ENCODE results near the gene WDR3. TPM values are rescaled to one million over a fixed set of nuclear protein-coding genes. Genes with fewer than 3 reads are reported as not detected.

The WDR3 gene
- total and polyA plus RNA-seq, 2 donors from 2014 or later, result 3.6 to 20.9 TPM

DNA sequence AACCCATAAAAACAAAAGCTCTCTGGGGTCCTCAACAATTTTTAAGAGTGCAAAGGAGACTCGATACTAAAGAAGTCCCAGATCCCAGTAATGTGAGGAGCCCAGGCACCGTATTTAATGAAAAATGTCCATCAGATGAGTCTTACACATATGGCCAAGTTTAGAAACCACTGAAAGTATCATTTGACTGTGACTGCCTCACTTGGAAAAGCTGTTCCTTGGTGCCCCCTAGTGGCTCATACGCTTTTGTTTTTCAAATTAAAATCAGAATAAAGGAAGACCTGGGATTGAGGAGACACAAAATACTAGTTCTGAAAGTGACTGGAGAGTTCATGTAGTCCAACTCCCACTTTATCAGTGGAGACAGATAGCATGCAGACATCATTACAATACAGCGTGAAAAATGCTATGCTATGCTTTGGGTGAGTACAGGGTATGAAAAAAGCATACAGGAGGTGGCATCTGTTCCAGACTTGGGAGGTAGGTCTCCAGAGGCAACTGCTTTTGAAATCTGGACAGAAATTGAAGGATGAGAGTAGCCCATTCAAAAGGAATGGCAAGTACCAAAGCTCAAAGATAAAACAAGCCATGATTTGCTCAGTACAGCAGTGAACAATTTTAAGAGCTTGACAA is 33.9 kb upstream of the WDR3 start:
- Histone ChIP-seq H3K4me3 (ENCODE audit: low read length in 3 of 3) (no peak overlapping the region), H3K27me3 (ENCODE audit: control insufficient read depth, insufficient read depth, low read length) (no peaks in the 10 kb centered on the region), H3K4me1 (ENCODE audit: control insufficient read depth in 2 of 3, insufficient read depth in 2 of 3, low read depth in 1 of 3, low read length in 3 of 3) (peaks cover 0 to 9% (median 0%) of the 10 kb centered on the region in 3 donors), H3K27ac (ENCODE audit: low read depth in 2 of 2, low read length in 2 of 2) (no peak overlapping the region), H3K9me3 (ENCODE audit: control insufficient read depth in 2 of 3, insufficient read depth in 1 of 3, low read length in 3 of 3) (no peaks in the 10 kb centered on the region), H3K36me3 (ENCODE audit: control insufficient read depth in 2 of 3, insufficient read depth in 3 of 3, low read length in 3 of 3) (peaks cover 8 to 32% (median 26%) of the 10 kb centered on the region in 3 donors), H3K9ac (ENCODE audit: low read length in 3 of 3) (no peak overlapping the region)
- DNase-seq (peak in 4 of 5 donors; percentile 48 to 90 (median 71)), FAIRE-seq (peak; percentile 91)
- intact Hi-C loops (cut with DNase I), result no loop called here
- TF ChIP-seq, protein P1, sequence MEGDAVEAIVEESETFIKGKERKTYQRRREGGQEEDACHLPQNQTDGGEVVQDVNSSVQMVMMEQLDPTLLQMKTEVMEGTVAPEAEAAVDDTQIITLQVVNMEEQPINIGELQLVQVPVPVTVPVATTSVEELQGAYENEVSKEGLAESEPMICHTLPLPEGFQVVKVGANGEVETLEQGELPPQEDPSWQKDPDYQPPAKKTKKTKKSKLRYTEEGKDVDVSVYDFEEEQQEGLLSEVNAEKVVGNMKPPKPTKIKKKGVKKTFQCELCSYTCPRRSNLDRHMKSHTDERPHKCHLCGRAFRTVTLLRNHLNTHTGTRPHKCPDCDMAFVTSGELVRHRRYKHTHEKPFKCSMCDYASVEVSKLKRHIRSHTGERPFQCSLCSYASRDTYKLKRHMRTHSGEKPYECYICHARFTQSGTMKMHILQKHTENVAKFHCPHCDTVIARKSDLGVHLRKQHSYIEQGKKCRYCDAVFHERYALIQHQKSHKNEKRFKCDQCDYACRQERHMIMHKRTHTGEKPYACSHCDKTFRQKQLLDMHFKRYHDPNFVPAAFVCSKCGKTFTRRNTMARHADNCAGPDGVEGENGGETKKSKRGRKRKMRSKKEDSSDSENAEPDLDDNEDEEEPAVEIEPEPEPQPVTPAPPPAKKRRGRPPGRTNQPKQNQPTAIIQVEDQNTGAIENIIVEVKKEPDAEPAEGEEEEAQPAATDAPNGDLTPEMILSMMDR (IDR thresholded peaks at IDR 0.05; ENCODE audit: borderline replicate concordance, extremely low read depth, insufficient read depth), result peak; percentile 66

DNA sequence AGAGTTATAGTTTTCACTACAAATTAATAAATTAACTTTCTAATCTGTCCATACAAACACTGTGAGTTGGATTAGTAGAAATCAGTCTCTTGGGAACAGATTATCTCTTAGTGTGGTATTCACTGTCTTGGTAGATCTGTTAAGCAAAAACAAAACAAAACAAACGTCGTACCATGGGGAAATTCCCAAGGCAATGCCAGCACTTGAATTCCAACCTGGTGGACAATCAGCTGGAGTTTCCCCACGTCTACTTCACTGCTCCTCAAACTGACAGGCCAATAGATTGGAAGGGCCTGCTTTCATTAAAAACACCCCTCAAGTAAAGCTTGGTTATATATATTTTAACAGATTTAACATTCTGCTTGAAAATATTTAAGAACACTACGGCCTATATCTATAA is 32.0 kb upstream of the WDR3 start:
- intact Hi-C loops (cut with DNase I), result no loop called here
- DNase-seq (no peak), FAIRE-seq (no peak)
- Histone ChIP-seq H3K9ac (ENCODE audit: low read length in 3 of 3) (no peak overlapping the region), H3K27me3 (ENCODE audit: control insufficient read depth, insufficient read depth, low read length) (no peaks in the 10 kb centered on the region), H3K9me3 (ENCODE audit: control insufficient read depth in 2 of 3, insufficient read depth in 1 of 3, low read length in 3 of 3) (no peaks in the 10 kb centered on the region), H3K36me3 (ENCODE audit: control insufficient read depth in 2 of 3, insufficient read depth in 3 of 3, low read length in 3 of 3) (peaks cover 4 to 32% (median 32%) of the 10 kb centered on the region in 3 donors), H3K27ac (ENCODE audit: low read depth in 2 of 2, low read length in 2 of 2) (no peak overlapping the region), H3K4me1 (ENCODE audit: control insufficient read depth in 2 of 3, insufficient read depth in 2 of 3, low read depth in 1 of 3, low read length in 3 of 3) (no peaks in the 10 kb centered on the region), H3K4me3 (ENCODE audit: low read length in 3 of 3) (no peak overlapping the region)
- TF ChIP-seq, protein P1 (IDR thresholded peaks at IDR 0.05; ENCODE audit: borderline replicate concordance, extremely low read depth, insufficient read depth), result no peak

DNA sequence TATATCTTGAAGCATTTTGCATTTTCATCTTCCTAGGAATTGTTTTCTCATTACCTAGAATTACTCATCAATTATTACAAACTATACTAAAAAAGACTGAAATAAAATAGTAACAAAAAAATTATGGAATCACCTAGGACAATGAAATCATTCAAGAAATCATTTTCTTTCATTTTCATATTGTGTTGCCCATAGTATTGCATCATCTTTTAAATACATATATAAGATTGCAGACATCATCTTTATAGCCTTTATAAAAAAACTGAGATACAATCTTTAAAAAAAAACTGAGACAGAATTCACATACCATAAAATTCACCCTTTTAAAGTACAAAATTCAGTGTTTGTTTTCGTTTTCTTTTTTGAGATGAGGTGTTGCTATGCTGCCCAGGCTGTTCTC is 29.7 kb upstream of the WDR3 start:
- no peak for DNase-seq
- Histone ChIP-seq H3K9ac (ENCODE audit: low read length in 3 of 3) (no peak overlapping the region), H3K27me3 (ENCODE audit: control insufficient read depth, insufficient read depth, low read length) (no peaks in the 10 kb centered on the region), H3K36me3 (ENCODE audit: control insufficient read depth in 2 of 3, insufficient read depth in 3 of 3, low read length in 3 of 3) (peaks cover 4 to 38% (median 36%) of the 10 kb centered on the region in 3 donors), H3K4me1 (ENCODE audit: control insufficient read depth in 2 of 3, insufficient read depth in 2 of 3, low read depth in 1 of 3, low read length in 3 of 3) (no peaks in the 10 kb centered on the region), H3K9me3 (ENCODE audit: control insufficient read depth in 2 of 3, insufficient read depth in 1 of 3, low read length in 3 of 3) (no peaks in the 10 kb centered on the region), H3K4me3 (ENCODE audit: low read length in 3 of 3) (no peak overlapping the region), H3K27ac (ENCODE audit: low read depth in 2 of 2, low read length in 2 of 2) (no peak overlapping the region)
- FAIRE-seq, result peak; percentile 6
- intact Hi-C loops (cut with DNase I), result no loop called here
- TF ChIP-seq, protein P1 (IDR thresholded peaks at IDR 0.05; ENCODE audit: borderline replicate concordance, extremely low read depth, insufficient read depth), result no peak
